Activated CD8-positive, alpha-beta memory T cell treated with anti-CD3 and anti-CD28 coated beads for 24 hours (primary cell): Measurements from ENCODE around the gene PRSS8.

Experiments used
- DNase-seq: peaks from one replicate; pipeline ENCODE4 v3.0.0-alpha.2; 2020

Gene PRSS8

GRCh38 chr16:31099860-31100638 is 35.5 kb downstream of the PRSS8 start:
- no peak for DNase-seq

GRCh38 chr16:31094424-31095120 is 41.0 kb downstream of the PRSS8 start, which contains the start of gene VKORC1:
Gene VKORC1, minus strand, starts transcription at chr16:31094797. Its CDS starts 68 bp downstream, at chr16:31094729.
- DNase-seq: peak; percentile 93

GRCh38 chr16:31094088-31094423 is 41.5 kb downstream of the PRSS8 start:
- DNase-seq: no peak

- no peak for DNase-seq
These were observed 42.3 kb downstream of the PRSS8 start for GRCh38 chr16:31093132-31093703.

- no peak for DNase-seq
These were observed 43.2 kb downstream of the PRSS8 start for GRCh38 chr16:31092330-31092729.

- no peak for DNase-seq
These were observed 45.0 kb downstream of the PRSS8 start for GRCh38 chr16:31090540-31090939.

- no peak for DNase-seq
These were observed 46.3 kb downstream of the PRSS8 start for GRCh38 chr16:31089199-31089598.

GRCh38 chr16:31088459-31089183 is 46.9 kb downstream of the PRSS8 start, which contains the start of gene PRSS53:
Gene PRSS53, minus strand, starts transcription at chr16:31088943. Its CDS starts 134 bp downstream, at chr16:31088809.
- DNase-seq: no peak

GRCh38 chr16:31087971-31088370 is 47.6 kb downstream of the PRSS8 start:
- DNase-seq: no peak

GRCh38 chr16:31087481-31087880 is 48.0 kb downstream of the PRSS8 start:
- DNase-seq: no peak

GRCh38 chr16:31086629-31086906 is 49.0 kb downstream of the PRSS8 start:
- no peak for DNase-seq

GRCh38 chr16:31085873-31086628 is 49.5 kb downstream of the PRSS8 start:
- no peak for DNase-seq

GRCh38 chr16:31085411-31085810 is 50.1 kb downstream of the PRSS8 start:
- no peak for DNase-seq

- no peak for DNase-seq
These were observed 50.8 kb downstream of the PRSS8 start for GRCh38 chr16:31084584-31085302.

GRCh38 chr16:31083981-31084380 is 51.5 kb downstream of the PRSS8 start:
- DNase-seq: no peak

- DNase-seq: no peak
These were observed 52.0 kb downstream of the PRSS8 start for GRCh38 chr16:31083556-31083955.

GRCh38 chr16:31083081-31083480 is 52.4 kb downstream of the PRSS8 start:
- no peak for DNase-seq

GRCh38 chr16:31082368-31083045 is 53.0 kb downstream of the PRSS8 start:
- DNase-seq: no peak
